Thyroid gland (tissue), 4 donors: Measurements from ENCODE around the gene JDP2. TPM values are rescaled to one million over a fixed set of nuclear protein-coding genes. Genes with fewer than 3 reads are reported as not detected.

Experiments
- DNase-seq, 2 donors: peaks; one replicate each; pipeline ENCODE4 v3.0.0-alpha.2; 2019
- H3K27ac ChIP-seq, 3 donors: fragments of 200-600 bp; sonication (generic); 1 replicate in 2 of 3; 2 replicates in 1 of 3; pipeline ENCODE4 v1.5.1; 2016 to 2019; ENCODE audit warnings: mild to moderate bottlenecking in 1 of 3, moderate library complexity in 1 of 3
- H3K27me3 ChIP-seq: fragments of 200-600 bp; sonication (generic); one replicate; pipeline ENCODE4 v1.5.1; 2019
- H3K36me3 ChIP-seq, 2 donors: fragments of 200-600 bp; sonication (generic); one replicate each; pipeline ENCODE4 v1.5.1; 2016 to 2019
- H3K4me1 ChIP-seq, 2 donors: fragments of 200-600 bp; sonication (generic); one replicate each; pipeline ENCODE4 v1.5.1; 2017 to 2019
- H3K4me3 ChIP-seq, 3 donors: fragments of 200-600 bp; sonication (generic); replicated peaks in 1 of 3; 1 replicate in 2 of 3; 2 replicates in 1 of 3; pipeline ENCODE4 v1.5.1; 2016; ENCODE audit warnings: mild to moderate bottlenecking in 1 of 3
- H3K9me3 ChIP-seq: fragments of 200-600 bp; sonication (generic); one replicate; pipeline ENCODE4 v1.5.1; 2017
- CTCF ChIP-seq, 6 experiments: fragments of 200-600 bp in 3 of 6; fragments of 450-650 bp in 3 of 6; sonication (generic) in 3 of 6; IDR thresholded peaks; one replicate each; pipeline ENCODE4 v1.5.1; 2016 to 2019; ENCODE audit warnings: antibody characterized with exemption in 6 of 6, mild to moderate bottlenecking in 2 of 6, inconsistent platforms in 1 of 6, moderate library complexity in 1 of 6
- POLR2A ChIP-seq, 2 donors: fragments of 450-650 bp; IDR thresholded peaks; one replicate each; pipeline ENCODE4 v1.6.1; 2017; ENCODE audit warnings: antibody characterized with exemption in 2 of 2, mild to moderate bottlenecking in 2 of 2, moderate library complexity in 1 of 2
- WGBS, 2 donors: methylation state at CpG; one replicate each; pipeline ENCODE4 v1.1.5; 2017; 5-methylcytosine and 5-hydroxymethylcytosine counted together
- intact Hi-C: fragments of 100-400 bp; cut with DNase I; formaldehyde crosslinking; loops from one replicate; pipeline ENCODE4 v1.15.1; 2023
- total RNA-seq, 4 donors: library from RNA; depleted of rRNA; stranded (reverse); fragments of >200 nt; gene quantifications; one replicate each; pipeline ENCODE4 v1.2.3, GENCODE V29; 2016

The JDP2 gene
- total RNA-seq, 4 donors from 2014 or later, result 24.2 to 54.6 (median 36.3) TPM

GRCh38 chr14:75383721-75384120, 44.1 kb upstream of the JDP2 start:
- TF ChIP-seq POLR2A (IDR thresholded peaks at IDR 0.05), result no peak
- no peak for TF ChIP-seq CTCF (IDR thresholded peaks at IDR 0.05)
- 81 to 90% methylated on average over 1 of the region's 1 CpG for WGBS, 2 donors
- no peak overlapping the region for H3K27ac ChIP-seq
- no peak for DNase-seq
- intact Hi-C loops, result no loop called here
- H3K9me3 ChIP-seq, result no peaks in the 10 kb centered on the region
- no peak overlapping the region for H3K4me3 ChIP-seq
- H3K36me3 ChIP-seq, result no peaks in the 10 kb centered on the region
- no peaks in the 10 kb centered on the region for H3K4me1 ChIP-seq
- H3K27me3 ChIP-seq, result no peaks in the 10 kb centered on the region

GRCh38 chr14:75389679-75390078, 38.1 kb upstream of the JDP2 start:
- TF ChIP-seq CTCF (IDR thresholded peaks at IDR 0.05) (no peak), POLR2A (IDR thresholded peaks at IDR 0.05) (no peak)
- H3K36me3 ChIP-seq, result no peaks in the 10 kb centered on the region
- no peaks in the 10 kb centered on the region for H3K27me3 ChIP-seq
- no peak overlapping the region for H3K27ac ChIP-seq
- peaks cover 3 to 12% of the 10 kb centered on the region in 2 donors for H3K4me1 ChIP-seq
- no peak for DNase-seq
- intact Hi-C loops, result loop anchor here (10.0 kb wide), 1 partner anchor 95 kb away; no protein-coding TSS in a partner anchor
- H3K4me3 ChIP-seq, result no peak overlapping the region
- WGBS, 2 donors, result 91% methylated on average over 3 of the region's 3 CpGs
- no peaks in the 10 kb centered on the region for H3K9me3 ChIP-seq

GRCh38 chr14:75390183-75390582, 37.6 kb upstream of the JDP2 start:
- intact Hi-C loops, result loop anchor here (10.0 kb wide), 1 partner anchor 95 kb away; no protein-coding TSS in a partner anchor
- TF ChIP-seq POLR2A (IDR thresholded peaks at IDR 0.05) (no peak), CTCF (IDR thresholded peaks at IDR 0.05) (no peak)
- DNase-seq, result no peak
- no peaks in the 10 kb centered on the region for H3K9me3 ChIP-seq
- H3K27me3 ChIP-seq, result no peaks in the 10 kb centered on the region
- H3K4me1 ChIP-seq, result peaks cover 3 to 12% of the 10 kb centered on the region in 2 donors
- 85% methylated on average over 3 of the region's 3 CpGs for WGBS, 2 donors
- H3K27ac ChIP-seq, result no peak overlapping the region
- no peak overlapping the region for H3K4me3 ChIP-seq
- no peaks in the 10 kb centered on the region for H3K36me3 ChIP-seq

- no peak for DNase-seq
- intact Hi-C loops, result loop anchor here (10.0 kb wide), 1 partner anchor 93 kb away; no protein-coding TSS in a partner anchor
- no peak overlapping the region for H3K27ac ChIP-seq
- no peaks in the 10 kb centered on the region for H3K27me3 ChIP-seq
- no peak overlapping the region for H3K4me3 ChIP-seq
- no peaks in the 10 kb centered on the region for H3K36me3 ChIP-seq
- TF ChIP-seq POLR2A (IDR thresholded peaks at IDR 0.05) (no peak), CTCF (IDR thresholded peaks at IDR 0.05) (no peak)
- 88 to 90% methylated on average over 7 of the region's 7 CpGs for WGBS, 2 donors
- H3K4me1 ChIP-seq, result peaks cover 3 to 12% of the 10 kb centered on the region in 2 donors
- no peaks in the 10 kb centered on the region for H3K9me3 ChIP-seq
These were observed 35.9 kb upstream of the JDP2 start for GRCh38 chr14:75391953-75392352.

GRCh38 chr14:75392686-75393641, 34.9 kb upstream of the JDP2 start:
- TF ChIP-seq POLR2A (IDR thresholded peaks at IDR 0.05), result no peak
- TF ChIP-seq CTCF (IDR thresholded peaks at IDR 0.05), result no peak
- no peaks in the 10 kb centered on the region for H3K9me3 ChIP-seq
- 66 to 77% methylated on average over 7 to 9 of the region's 11 CpGs for WGBS, 2 donors
- H3K4me1 ChIP-seq, result peaks cover 3 to 12% of the 10 kb centered on the region in 2 donors
- DNase-seq, result peak; percentile 43 to 57
- H3K27ac ChIP-seq, result no peak overlapping the region
- H3K36me3 ChIP-seq, result no peaks in the 10 kb centered on the region
- no peak overlapping the region for H3K4me3 ChIP-seq
- intact Hi-C loops, result loop anchor here (10.0 kb wide), 1 partner anchor 92 kb away; no protein-coding TSS in a partner anchor
- H3K27me3 ChIP-seq, result no peaks in the 10 kb centered on the region
